ENCODE data around the gene RSRC1.
"Not testable (repeated sequence)": the region's sequence is repeated elsewhere in the genome, so short reads cannot be mapped to it uniquely, and the experiment has no call there.

Gene RSRC1

DNA sequence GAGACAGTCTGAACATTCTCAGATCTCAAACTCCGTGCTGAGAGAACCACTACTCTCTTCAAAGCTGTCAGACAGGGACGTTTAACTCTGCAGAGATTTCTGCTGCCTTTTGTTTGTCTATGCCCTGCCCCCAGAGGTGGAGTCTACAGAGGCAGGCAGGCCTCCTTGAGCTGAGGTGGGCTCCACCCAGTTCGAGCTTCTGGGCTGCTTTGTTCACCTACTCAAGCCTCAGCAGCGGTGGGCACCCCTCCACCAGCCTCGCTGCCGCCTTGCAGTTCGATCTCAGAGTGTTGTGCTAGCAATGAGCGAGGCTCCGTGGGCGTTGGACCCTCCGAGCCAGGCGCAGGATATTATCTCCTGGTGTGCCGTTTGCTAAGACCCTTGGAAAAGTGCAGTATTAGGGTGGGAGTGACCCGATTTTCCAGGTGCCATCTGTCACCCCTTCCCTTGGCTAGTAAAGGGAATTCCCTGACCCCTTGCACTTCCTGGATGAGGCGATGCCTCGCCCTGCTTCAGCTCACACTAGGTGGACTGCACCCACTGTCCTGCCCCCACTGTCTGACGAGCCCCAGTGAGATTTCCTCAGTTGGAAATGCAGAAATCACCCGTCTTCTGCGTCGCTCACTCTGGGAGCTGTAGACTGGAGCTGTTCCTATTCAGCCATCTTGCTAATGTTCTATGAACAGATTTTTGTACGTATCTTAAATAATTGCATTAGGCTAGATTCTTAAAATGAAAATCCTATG lies 220.0 kb downstream of the RSRC1 start:
- not testable (repeated sequence) for DNase-seq (ENCODE audit: low read depth)

DNA sequence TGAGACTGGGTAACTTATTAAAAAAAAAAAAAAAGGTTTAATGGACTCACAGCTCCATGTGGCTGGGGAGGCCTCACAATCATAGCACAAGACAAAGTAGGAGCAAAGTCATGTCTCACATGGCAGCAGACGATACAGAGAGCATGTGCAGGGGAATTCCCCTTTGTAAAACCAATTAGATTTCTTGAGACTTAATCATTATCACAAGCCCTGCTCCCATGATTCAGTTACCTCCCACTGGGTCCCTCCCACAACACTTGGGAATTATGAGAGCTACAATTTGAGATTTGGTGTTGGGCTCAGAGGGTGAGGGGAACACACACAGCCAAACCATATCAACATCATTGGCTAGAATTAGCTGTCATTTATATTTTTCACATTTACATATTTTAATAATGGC lies 221.0 kb downstream of the RSRC1 start:
- no peak for DNase-seq (ENCODE audit: low read depth)

- DNase-seq (ENCODE audit: low read depth) = no peak
Observed at GRCh38 chr3:158333736-158334135, 223.8 kb downstream of the RSRC1 start.

- DNase-seq (ENCODE audit: low read depth) = no peak
Observed at GRCh38 chr3:158337110-158337509, 227.2 kb downstream of the RSRC1 start.

GRCh38 chr3:158339638-158340037 lies 229.7 kb downstream of the RSRC1 start:
- DNase-seq (ENCODE audit: low read depth) = no peak

GRCh38 chr3:158340951-158341350 lies 231.1 kb downstream of the RSRC1 start:
- not testable (repeated sequence) for DNase-seq (ENCODE audit: low read depth)

DNA sequence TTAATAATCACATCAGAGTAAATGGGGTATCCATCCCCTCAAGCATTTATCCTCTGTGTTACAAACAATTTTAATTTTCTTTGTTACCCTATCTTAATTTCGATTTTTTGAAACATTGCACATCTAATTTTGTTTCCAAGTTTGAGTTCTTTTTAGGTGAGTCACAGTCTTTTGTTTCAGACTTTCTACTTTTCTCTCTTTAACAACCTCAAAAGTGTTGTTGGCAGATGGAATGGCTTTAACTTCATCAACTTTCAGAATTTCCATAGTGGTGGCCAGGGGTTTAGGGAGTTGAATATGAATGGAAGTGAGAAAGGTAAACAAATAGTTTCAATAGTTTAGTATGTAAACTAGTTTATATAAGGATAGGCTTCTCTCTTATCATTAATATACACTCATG lies 238.1 kb downstream of the RSRC1 start:
- no peak for DNase-seq (ENCODE audit: low read depth)

GRCh38 chr3:158350971-158351370 lies 241.1 kb downstream of the RSRC1 start:
- no peak for DNase-seq (ENCODE audit: low read depth)

- DNase-seq (ENCODE audit: low read depth) = no peak
Observed at GRCh38 chr3:158352551-158352950, 242.7 kb downstream of the RSRC1 start.

- DNase-seq (ENCODE audit: low read depth) = no peak
Observed at GRCh38 chr3:158354713-158355112, 244.8 kb downstream of the RSRC1 start.

DNA sequence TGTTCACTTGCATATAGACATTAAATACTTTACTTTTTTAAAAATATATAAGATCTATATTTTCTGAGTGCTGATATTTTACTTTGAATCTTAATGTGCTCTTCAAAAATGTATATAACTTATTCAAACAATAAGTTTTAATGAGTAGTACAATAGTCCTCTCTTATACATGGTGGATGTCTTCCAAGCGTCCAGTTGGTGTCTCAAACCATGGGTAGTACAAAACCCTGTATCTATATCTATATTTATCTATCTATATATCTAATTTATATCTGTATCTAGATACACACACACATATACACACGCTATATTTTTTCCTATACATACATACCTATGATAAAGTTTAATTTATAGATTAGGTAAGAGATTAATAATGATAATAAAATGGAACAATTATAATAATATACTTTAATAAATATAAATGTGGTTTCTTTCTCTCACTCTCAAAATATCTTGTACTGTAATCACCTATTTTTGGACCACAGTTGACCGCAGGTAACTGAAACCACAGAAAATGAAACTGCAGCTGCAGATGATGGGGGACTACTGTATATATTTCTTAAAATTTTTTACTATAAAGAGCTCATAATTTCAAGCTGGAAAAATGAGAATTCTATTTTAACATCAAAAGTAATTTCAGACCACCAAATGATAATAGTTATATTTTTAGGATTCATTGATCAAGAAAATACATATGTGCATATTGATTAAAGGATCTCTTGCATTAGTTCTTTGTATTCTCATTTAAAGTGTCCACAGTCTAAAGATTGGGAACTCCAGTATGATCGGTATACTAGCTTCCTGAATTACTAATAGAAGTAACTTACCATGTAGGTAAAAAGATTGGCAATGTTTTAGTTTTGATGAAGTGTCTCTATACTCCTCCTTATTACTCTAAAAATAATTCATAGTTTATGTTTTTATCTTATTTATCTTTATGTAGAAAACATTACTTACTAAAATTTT lies 246.0 kb downstream of the RSRC1 start:
- no peak for DNase-seq (ENCODE audit: low read depth)

GRCh38 chr3:158359339-158359738 lies 249.4 kb downstream of the RSRC1 start:
- DNase-seq (ENCODE audit: low read depth) = no peak

DNA sequence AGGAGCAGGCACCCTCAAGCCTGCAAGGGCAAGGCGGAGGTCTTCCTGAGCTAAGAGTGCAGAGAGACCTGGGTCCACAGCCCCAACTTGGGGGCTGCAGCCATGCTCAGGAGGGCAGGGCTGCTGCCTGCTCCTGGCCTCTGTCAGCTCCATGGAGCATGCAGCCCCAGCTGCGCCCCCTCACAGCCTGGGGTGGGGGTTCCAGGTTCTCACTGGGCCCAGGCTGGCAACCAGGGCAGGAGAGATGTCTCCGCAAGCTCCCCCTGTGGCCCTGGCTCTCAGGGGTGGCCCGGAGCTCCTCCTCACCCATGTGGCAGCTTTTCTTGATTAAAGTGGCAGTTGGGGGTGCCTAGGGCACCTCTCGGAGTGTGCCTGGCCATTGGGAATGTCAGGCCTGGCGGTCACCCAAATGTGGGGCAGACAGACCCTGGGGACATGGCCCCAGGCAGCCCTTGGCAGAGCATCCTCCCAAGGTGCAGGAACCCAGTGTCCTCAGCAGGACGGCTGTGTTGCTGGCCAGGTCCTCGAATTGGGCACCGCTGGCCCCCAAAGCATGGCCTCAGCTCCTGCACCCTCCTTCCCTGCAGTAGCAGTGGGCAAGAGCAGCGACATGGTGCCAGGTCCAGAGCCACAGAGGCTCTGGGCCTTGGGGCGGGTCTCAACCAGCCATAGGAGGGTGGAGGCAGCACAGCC lies 251.0 kb downstream of the RSRC1 start:
- no peak for DNase-seq (ENCODE audit: low read depth)

DNA sequence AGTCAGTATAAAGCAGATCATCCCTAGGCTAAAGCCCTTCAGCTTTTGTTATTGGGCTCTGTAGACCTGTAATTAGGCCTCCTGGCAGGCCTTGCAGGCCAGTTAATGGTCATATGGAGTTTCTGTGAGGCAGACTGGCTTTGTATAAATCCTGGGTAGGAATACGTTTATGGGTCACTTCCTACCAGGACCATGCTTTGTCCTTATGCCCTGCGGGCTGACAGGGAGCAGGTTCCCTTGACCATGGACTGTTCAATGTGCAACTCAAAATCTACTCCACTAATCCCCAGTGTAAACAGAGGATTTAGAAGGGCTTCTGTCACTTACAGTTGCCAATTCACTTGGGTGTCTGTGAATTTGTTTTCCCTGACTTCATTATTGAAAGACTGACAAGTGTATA lies 258.4 kb downstream of the RSRC1 start:
- no peak for DNase-seq (ENCODE audit: low read depth)

DNA sequence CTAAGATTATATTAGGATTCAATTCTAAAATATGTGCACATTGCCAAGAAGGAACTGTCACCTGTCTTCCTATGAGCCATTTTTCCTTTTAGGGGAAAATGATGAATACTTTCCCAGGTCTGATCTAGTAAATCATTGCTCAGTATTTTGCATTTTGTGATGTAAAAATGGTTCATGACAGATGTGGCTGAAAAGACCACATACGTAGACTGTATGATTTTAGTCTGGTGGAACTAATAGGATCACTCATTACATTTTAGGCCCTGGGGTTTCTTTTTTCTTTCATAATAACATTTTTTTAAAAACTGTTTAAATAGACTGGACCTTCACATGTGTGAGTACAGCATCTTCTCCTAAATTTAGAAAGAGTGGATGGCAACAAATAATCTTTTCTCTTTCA lies 259.4 kb downstream of the RSRC1 start:
- no peak for DNase-seq (ENCODE audit: low read depth)

- DNase-seq (ENCODE audit: low read depth) = no peak
Observed at GRCh38 chr3:158379517-158379916, 269.6 kb downstream of the RSRC1 start.

DNA sequence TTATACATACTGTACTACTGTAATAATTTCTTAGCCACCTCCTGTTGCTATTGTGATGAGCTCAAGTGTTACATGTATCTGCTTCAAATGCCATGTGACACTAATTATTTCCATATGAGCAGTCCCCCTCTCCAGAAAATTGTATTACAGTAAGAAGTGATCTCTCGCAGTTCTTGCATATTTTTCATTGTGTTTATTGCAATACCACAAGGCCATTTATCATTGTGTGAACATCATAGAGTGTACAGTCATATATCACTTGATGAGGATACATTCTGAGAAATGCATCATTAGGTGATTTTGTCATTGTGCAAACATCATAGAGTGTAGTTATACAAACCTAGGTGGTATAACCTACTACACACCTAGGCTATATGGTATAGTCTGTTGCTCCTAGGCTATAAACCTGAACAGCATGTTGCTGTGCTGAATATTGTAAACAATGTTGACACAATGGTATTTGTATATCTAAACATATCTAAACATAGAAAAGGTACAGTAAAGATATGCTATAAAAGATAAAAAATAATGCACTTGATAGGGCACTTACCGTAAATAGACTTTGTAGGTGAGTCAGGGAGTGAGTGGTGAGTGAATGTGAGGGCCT lies 271.5 kb downstream of the RSRC1 start:
- no peak for DNase-seq (ENCODE audit: low read depth)

- DNase-seq (ENCODE audit: low read depth) = no peak
Observed at GRCh38 chr3:158382479-158382878, 272.6 kb downstream of the RSRC1 start.

GRCh38 chr3:158384019-158384418 lies 274.1 kb downstream of the RSRC1 start:
- DNase-seq (ENCODE audit: low read depth) = no peak

DNA sequence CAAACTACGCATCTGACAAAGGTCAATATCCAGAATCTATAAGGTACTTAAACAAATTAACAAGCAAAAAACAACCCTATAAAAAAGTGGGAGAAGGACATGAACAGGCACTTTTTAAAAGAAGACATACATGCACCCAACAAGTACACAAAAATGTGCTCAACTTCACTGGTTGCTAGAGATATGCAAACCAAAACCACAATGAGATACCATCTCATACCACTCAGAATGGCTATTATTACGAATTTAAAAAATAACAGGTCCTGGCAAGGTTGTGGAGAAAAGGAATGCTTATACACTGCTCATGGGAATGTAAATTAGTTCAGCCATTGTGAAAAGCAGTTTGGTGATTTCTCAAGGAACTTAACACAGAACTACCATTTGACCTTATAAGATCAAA lies 285.5 kb downstream of the RSRC1 start:
- DNase-seq (ENCODE audit: low read depth) = no peak

GRCh38 chr3:158402590-158402989 lies 292.7 kb downstream of the RSRC1 start:
- no peak for DNase-seq (ENCODE audit: low read depth)

GRCh38 chr3:158403013-158403412 lies 293.1 kb downstream of the RSRC1 start:
- DNase-seq (ENCODE audit: low read depth) = no peak
